VCaP (cell line): Measurements from ENCODE around the gene TBX6.
A peak's percentile ranks its signal among the peaks of the same experiment; 100 is the strongest.
"Not testable (repeated sequence)": the region's sequence is repeated elsewhere in the genome, so short reads cannot be mapped to it uniquely, and the experiment has no call there.

ENCODE experiments used
- H3K27ac ChIP-seq: fragments of 450-650 bp; 2 replicates; pipeline ENCODE4 v1.5.1; 2017
- CTCF ChIP-seq: fragments of 450-650 bp; conservative IDR thresholded peaks from 2 replicates; pipeline ENCODE4 v1.5.1; 2017; ENCODE audit warnings: mild to moderate bottlenecking, moderate library complexity

The TBX6 gene

GRCh38 chr16:30127993-30128392, 36.3 kb upstream of the TBX6 start:
- H3K27ac ChIP-seq, result no peak overlapping the region
- no peak for TF ChIP-seq CTCF

GRCh38 chr16:30125690-30126089, 34.0 kb upstream of the TBX6 start:
- H3K27ac ChIP-seq, result not testable (repeated sequence)

- TF ChIP-seq CTCF, result no peak
- H3K27ac ChIP-seq, result no peak overlapping the region
Measured at GRCh38 chr16:30124985-30125379, 33.3 kb upstream of the TBX6 start.

- no peak for TF ChIP-seq CTCF
- peak overlapping the region; percentile 74; the same call in 1 of the 2 replicates for H3K27ac ChIP-seq
Measured at GRCh38 chr16:30122604-30123160, 31.0 kb upstream of the TBX6 start.

GRCh38 chr16:30121741-30122571, 30.2 kb upstream of the TBX6 start:
- no peak for TF ChIP-seq CTCF
- H3K27ac ChIP-seq, result peak overlapping the region; percentile 74; the same call in 1 of the 2 replicates

- TF ChIP-seq CTCF, result no peak
- no peak overlapping the region for H3K27ac ChIP-seq
Measured at GRCh38 chr16:30120340-30121105, 28.8 kb upstream of the TBX6 start.

GRCh38 chr16:30119428-30119827, 27.7 kb upstream of the TBX6 start:
- no peak for TF ChIP-seq CTCF
- no peak overlapping the region for H3K27ac ChIP-seq

GRCh38 chr16:30117768-30118167, 26.0 kb upstream of the TBX6 start:
- H3K27ac ChIP-seq, result no peak overlapping the region
- TF ChIP-seq CTCF, result no peak
